Activated CD4-positive, alpha-beta T cell treated with anti-CD3 and anti-CD28 coated beads, Interleukin-2, amount 50 U/mL, for 16 hours (primary cell): Measurements from ENCODE around the gene TRPM2.

Experiments used
- DNase-seq: peaks from one replicate; pipeline ENCODE4 v3.0.0-alpha.2; 2020

The TRPM2 gene

GRCh38 chr21:44353191-44353970 lies at the start of gene TRPM2:
TRPM2 (plus strand) TSS chr21:44353621; CDS start chr21:44353701, 80 bp downstream.
- peak; percentile 46 for DNase-seq

DNA sequence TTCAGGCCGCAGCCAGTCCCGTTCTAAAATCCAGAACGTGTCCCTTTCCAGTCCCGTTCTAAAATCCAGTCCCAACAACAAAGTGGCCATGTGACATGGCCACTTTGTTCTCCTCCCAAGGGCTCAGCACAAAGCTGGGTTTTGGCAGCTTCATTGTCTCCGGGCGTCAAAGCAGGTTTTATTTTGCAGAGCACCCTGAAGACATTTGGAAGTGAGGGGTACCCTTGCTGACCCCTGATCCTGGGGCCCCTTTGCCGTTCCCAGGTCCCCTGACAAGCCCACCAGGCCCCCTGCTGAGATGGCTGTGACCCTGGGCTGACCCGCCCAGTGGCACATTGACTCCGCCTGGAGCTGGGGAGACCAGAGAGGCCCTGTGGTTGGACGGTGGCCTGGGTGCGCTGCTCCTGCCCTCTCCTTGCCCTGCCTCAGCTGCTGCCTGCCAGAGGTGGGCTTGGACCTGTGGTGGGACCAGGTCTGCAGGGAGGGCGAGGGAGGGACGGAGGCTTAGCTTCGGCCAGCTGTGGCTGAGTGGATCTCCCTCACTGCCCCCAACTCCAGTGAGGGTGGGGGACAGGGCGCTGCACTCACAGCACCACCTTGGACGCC lies 49.3 kb upstream of the TRPM2 start:
- no peak for DNase-seq

GRCh38 chr21:44304877-44305293 lies 48.5 kb upstream of the TRPM2 start:
- DNase-seq, result peak; percentile 35

DNA sequence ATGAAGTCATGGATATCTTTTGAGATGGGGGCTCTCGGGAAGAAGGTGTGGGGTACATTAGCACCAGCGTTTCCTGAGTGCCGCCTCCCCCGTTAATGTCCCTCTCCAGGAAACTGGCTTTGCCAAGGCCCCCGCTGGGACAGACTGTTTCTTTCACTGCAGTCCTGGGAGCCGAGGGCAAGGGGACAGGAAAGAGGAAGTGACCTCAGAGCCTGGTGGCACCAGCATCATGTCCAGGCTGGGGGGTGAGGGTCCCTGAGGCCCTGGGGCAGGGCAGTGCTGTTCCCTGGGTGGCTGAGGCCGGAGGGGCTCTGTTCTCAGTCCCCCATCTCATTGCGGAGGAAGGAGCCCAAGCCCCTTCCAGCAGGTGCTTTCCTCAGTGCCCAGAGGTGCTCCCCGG lies 47.7 kb upstream of the TRPM2 start:
- no peak for DNase-seq

GRCh38 chr21:44306936-44307704 lies 46.3 kb upstream of the TRPM2 start:
- no peak for DNase-seq

- no peak for DNase-seq
These were observed 42.6 kb upstream of the TRPM2 start for GRCh38 chr21:44310628-44311507.

GRCh38 chr21:44312089-44312488 lies 41.3 kb upstream of the TRPM2 start:
- no peak for DNase-seq

- DNase-seq, result no peak
These were observed 40.7 kb upstream of the TRPM2 start for GRCh38 chr21:44312716-44313115.

DNA sequence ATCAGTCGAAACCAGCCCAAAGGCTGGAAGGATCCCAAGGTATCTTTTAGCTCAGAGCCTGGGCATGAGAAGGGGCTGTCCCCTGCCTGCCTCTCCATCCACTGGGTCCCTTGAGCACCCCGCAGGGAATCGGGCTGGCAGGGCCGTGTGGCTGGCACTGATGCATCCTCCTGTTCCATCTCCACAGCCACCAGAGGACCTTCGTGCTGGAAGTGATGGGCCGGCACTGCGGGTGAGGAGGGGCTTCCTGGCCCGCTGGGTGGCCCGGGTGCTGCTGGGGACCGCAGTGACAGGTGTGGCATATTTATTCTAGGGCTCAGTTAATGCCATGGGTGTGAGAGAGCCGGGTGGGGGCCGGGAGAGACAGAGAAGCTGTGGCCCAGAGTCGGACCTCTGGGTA lies 40.0 kb upstream of the TRPM2 start:
- DNase-seq, result no peak

GRCh38 chr21:44314128-44314527 lies 39.3 kb upstream of the TRPM2 start:
- no peak for DNase-seq

- DNase-seq, result no peak
These were observed 38.9 kb upstream of the TRPM2 start for GRCh38 chr21:44314561-44314960.

GRCh38 chr21:44315691-44316203 lies 37.7 kb upstream of the TRPM2 start:
- no peak for DNase-seq

DNA sequence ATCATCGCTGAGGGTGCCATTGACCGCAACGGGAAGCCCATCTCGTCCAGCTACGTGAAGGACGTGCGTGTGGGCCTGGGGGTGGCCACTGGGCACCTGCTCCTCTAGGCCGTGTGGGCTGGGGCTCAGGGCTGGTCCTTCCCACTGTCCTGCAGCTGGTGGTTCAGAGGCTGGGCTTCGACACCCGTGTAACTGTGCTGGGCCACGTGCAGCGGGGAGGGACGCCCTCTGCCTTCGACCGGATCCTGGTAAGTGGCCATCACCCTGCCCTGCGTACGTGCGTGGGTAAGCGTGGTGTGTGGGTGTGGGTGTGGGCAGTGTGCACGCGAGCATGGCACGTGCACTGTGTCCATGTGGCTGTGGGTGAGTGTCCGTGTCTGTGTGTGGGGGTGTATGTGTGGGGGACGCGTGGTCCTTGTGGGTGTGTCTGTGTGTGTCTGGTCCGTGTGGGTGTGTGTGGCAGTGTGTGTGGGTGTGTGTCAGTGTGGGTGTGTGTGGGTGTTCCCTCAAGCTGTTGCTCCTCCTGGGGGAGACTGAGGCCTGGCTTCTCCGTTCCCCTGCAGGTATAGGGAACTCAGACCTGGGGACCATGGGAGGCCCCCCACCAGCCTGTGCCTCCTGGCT lies 37.0 kb upstream of the TRPM2 start:
- no peak for DNase-seq

GRCh38 chr21:44317241-44317782 lies 36.1 kb upstream of the TRPM2 start:
- no peak for DNase-seq

DNA sequence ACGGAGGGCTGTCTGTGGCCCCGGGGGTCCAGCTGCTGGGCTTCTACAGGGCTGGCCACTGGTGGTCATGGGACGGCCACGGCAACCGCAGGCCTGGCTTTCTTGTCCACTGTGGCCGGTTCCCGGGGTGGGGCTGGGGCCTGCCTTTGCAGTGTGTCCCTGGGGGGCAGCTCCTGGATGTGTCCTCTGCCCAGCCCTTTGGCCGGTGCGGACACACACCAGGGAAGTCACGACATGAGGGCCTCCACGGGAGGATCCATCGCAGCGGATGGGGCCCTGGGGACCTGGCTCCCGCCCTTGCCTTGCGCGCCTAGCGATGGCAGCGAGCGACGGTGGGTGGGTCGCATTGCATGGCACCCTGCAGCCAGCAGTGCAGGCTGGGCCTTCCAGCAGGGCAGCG lies 35.5 kb upstream of the TRPM2 start:
- DNase-seq, result no peak

DNA sequence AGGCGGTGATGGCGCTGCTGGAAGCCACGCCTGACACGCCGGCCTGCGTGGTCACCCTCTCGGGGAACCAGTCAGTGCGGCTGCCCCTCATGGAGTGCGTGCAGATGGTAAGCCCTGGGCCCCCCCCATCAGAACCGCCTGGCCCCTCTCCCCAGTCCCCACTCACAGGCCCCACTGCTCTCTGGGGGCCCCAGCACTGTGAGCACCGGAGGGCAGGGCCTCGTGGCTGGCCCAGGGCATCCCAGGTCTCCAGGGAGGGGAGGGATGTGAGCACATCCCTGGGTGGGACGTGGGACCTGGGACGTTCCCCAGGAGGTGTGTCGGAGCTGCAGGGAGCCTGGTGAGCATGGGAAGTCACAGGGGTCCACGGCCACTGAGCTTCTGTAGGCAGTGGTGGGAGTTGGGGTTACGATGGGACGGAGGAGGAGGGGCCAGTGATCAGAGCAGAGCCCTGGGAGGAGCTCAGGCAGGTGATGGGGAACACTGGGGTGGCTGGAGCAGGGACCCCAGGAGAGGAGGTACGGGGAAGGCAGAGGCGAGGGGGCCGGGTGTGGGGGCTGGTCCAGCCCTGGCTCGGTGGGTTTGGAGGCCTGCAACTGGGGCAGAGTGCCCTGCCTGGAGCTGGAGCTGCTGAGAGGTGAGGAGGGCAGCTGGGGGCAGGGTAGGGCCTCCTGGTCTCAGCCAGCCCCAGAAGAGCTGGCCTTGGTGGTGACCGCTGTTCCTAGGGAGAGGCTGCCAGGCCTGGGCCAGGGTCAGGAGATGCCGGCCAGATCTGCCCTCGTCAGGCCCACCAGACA lies 34.7 kb upstream of the TRPM2 start:
- DNase-seq, result no peak

- DNase-seq, result no peak
These were observed 33.9 kb upstream of the TRPM2 start for GRCh38 chr21:44319407-44320065.

GRCh38 chr21:44320847-44321246 lies 32.6 kb upstream of the TRPM2 start:
- DNase-seq, result no peak

DNA sequence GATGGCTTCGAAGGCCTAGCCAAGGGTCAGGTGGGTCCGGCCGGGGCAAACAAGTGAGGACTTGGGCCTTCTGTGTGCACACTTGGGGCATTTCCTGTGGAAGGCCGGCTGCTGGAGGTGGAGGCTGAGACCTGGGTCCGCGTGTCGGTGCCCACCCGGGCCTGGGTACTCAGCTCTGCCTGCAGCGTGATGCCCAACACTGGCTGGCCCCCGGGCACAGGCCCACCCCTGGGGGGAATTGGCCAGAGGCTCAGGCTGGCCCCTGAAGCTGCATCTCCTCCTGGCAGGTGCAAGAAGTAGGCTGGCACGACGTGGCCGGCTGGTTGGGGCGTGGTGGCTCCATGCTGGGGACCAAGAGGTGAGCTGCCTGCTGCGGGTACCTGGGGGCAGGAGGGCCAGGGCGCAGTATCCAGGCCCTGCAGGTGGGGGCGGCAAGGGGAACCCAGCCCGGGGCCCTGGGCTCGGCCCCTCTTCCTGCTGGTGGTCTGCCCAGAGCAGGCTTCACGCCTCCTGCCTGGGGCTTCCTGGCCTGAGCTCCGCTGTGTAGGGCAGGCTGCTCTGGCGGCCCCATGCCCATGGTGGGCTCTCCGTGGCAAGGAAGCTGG lies 31.5 kb upstream of the TRPM2 start:
- DNase-seq, result no peak
